GM21526 (cell line): Measurements from ENCODE around the gene SSTR1.

Experiments
- ATAC-seq: cut with Tn5 transposase; IDR thresholded peaks from one replicate; pipeline ENCODE4 v1.9.1; 2021; ENCODE audit warnings: moderate library complexity; ENCODE audit not compliant: unreplicated experiment, low FRiP score

Gene SSTR1

DNA sequence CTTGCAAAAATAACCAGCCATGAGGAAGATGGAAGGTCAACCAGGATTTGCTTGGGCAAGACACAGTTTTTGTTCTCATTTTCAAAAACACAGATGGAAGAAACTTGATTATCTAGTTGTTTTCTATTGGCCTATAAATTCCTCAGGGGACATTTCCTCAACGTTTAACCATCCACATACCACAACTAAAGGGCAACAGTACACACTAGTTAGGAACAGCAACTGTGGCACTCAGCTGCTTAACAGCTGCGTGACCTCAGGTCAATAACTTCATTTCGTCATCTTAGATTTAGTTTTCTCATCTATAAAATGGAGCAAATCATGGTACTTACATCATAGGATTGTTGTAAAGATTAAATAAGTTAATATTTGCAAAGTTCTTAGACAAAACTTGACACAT, 18.7 kb downstream of the SSTR1 start:
- no peak for ATAC-seq

- ATAC-seq: no peak
These were observed 25.5 kb downstream of the SSTR1 start for GRCh38 chr14:38233218-38233617.

- ATAC-seq: no peak
These were observed 30.6 kb downstream of the SSTR1 start for GRCh38 chr14:38238332-38238731.

DNA sequence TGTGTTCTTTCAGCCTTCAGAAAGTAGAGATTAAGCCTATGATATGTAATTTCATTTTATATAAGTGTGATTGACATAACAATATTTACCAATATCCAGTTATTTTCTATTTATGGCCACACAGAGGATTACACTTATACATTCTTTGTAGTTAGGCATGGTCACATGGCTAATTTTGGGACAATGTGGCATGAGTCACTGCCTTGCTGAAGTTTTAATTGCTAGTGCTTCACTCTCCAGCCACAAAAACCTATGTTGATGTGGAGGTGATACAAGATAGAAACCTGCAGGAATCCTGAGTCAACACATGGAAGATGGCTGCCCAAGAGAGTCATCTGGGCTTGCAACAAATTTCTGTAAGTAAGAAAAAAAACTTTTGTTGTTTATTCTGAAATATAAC, 31.2 kb downstream of the SSTR1 start:
- no peak for ATAC-seq

DNA sequence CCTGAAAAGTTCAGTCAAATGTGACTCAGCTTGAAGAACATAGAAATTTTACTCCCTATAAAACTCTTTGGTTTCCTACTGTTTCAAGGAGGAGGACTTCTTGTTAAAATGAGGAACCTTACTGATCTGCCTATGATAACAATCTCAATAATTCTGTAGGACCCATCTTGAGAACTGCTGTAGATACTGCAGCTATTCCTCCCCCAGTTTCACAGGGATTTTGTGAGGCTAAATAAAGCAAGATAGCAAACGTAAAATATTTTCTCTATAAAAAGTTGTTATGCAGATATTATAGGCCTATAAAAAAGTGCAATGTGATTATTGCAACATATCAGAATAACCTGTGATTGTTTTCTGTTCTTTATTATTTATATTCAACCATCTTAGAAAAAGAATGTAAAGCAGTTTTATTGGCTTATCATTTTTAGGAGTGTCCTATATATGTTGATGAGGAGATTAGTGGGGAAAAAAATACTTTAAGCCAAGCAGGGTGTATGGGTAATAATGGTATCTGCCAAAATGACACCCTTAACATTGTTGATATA, 36.1 kb downstream of the SSTR1 start:
- no peak for ATAC-seq

GRCh38 chr14:38248321-38249028, 40.8 kb downstream of the SSTR1 start:
- no peak for ATAC-seq

DNA sequence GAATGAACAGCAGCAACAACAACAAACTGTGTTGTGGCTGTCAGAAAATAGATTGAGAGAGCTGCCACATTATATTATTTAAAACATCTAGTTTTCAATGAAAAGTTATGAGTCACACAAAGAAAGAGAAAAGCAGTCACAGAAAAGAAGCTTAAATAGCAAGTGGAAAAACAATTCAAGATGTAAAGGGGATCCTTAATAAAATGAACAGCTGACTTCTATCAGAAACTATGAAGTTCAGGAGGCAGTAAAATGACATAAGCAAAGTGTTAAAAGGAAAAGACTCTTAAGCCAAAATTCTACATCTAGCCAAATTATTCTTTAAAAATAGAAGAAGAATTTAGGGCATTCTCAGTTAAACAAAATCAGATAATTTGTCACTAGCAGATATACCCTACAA, 42.6 kb downstream of the SSTR1 start:
- no peak for ATAC-seq

DNA sequence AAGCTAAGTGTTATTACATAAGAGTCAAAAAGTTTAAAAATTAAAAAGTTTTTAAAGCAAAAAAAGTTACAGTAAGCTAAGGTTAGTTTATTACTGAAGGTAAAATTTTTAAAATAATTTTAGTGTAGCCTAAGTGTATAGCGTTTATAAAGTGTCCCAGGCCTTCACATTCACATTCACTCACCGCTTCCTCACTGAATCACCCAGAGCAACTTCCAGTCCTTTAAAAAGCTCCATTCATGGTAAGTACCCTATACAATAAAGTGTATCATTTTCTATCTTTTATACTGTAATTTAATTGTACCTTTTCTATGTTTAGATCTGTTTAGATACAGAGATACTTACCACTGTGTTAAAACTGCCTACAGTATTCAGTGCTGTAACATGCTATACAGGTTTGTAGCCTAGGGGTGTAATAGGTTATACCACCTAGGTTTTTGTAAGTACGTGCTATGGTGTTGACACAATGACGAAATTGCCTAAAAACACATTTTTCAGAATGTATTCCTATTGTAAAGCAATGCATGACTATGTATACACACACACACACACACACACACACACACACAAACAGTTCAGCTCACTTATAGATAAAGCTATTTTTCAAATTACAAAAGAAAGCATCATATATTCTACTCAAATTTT, 44.5 kb downstream of the SSTR1 start:
- no peak for ATAC-seq

DNA sequence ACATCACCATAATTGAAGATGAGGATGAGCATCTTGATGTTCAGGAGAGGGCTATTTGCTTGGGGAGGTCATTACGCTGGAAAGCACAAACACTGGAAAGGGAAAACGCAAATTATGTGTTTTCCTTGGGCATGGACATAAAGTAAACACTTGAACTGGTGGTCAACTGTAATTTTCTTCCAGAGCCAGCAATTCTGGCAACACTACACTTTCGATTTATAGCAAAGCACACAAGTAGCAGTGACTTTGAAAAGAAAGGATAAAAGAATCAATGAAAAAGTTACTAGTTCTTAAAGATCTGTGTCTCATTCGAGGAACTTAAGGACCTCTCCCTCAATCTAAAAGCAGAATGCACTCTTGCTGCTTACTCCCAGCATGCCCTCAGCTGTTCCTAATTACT, 46.0 kb downstream of the SSTR1 start:
- no peak for ATAC-seq

DNA sequence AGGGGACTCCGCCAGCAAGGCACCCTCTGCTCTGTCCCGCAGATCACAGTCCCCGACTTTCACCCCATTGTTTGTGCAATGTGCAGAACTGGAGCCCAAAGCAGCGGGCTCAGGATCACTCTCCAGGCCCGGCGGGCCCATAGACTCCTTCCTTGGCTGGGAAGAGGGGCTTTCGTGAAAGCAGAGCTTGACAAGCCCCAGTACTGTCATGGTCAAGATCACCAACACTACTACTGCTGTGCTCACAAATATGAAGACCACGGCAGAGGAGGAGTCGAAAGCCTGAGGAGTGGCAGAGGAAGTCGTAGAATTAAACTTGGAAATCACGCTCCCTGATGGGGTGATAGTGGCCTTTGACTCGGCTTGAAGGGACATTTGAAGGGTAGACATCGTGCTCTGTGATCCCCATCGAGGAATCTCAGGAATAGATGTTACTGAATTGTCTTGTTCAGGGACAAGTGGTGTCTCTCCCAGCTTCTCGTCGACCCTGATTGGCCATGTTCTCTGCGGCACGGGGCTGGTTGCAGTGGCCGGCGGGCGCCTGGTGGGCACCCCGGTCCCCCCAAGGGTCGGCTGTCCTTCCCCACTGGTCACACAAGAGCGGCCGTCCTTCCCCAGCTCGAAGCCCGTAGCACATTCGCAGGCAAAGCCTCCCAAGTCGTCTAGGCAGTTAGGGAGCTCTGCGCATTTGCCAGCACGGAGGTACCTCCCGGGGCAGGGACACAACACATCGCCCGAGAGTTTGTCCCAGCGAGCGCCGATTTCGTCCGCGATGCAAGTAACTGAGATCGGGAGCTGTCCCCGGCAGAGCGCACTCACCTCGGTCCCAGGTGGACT, 47.1 kb downstream of the SSTR1 start:
- no peak for ATAC-seq

DNA sequence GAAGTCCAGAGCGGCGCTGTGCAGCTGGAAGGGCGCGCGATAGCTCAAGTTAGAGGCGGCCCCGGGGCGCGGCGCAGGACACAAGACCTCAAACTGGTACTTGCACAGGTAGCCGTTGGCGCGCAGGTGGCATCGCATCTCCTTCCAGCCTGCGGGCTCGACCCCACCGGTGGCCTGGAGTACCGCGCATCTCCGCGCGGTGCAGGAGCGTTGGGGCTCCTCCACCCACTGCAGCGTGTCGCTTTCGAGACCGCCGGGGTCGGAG, 47.6 kb downstream of the SSTR1 start:
- no peak for ATAC-seq

- no peak for ATAC-seq
These were observed 48.2 kb downstream of the SSTR1 start, which contains the start of gene CLEC14A for GRCh38 chr14:38255673-38256532. Gene CLEC14A, minus strand, starts transcription at chr14:38256093. Its CDS starts 71 bp downstream, at chr14:38256022.

DNA sequence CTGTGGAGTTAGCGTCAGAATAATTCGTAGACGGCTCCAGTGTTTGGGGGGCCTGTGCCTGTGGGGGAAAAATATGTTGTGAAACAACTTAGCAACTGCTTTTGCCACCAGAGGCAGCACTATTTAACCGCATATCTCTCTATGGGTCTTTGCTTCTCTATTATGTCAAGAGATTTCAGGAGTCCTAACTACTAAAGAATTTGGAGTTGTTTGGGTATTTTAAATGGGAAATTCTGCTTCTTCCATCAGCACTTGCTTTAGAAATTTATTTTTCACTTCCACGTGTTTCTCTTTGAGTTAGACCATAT, 48.8 kb downstream of the SSTR1 start:
- no peak for ATAC-seq

DNA sequence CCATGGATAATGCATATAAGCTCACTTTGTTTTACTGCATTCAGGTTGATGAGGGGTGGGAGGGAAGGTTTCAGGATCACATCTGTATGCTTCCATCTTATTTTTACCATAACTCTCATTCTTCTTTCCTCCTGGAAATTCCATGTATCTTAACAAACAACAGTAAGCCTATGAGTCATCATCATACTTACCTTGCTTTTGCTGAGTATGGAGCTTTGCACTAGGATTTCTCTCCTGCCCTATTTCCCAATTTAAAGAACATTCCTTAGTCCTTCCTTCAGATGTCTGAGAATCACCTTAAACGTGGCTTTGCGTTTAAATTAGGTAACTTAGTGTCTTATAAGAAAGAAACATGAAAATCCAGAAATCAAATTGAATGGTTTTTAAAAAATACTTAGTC, 49.8 kb downstream of the SSTR1 start:
- ATAC-seq: no peak

DNA sequence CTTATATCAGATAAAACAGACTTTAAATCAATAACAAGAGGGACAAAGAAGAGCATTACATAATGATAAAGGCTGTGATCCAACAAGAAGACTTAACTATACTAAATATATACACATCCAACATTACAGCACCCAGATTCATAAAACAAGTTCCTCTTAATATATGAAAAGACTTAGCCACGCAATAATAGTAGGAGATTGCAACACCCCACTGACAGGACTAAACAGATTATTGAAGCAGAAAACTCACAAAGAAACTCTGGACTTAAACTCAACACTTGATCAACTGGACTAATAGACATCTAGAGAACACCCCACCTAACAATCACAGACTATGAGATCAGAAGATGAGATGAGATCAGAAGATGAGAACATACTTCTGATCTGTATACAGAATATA, 53.9 kb downstream of the SSTR1 start:
- ATAC-seq: no peak
